VCaP (cell line): ENCODE results near the gene PNP.

Experiments used
- H3K27ac ChIP-seq: fragments of 450-650 bp; 2 replicates; pipeline ENCODE4 v1.5.1; 2017
- TF ChIP-seq, protein P1 (sequence below): fragments of 450-650 bp; conservative IDR thresholded peaks from 2 replicates; pipeline ENCODE4 v1.5.1; 2017; ENCODE audit warnings: mild to moderate bottlenecking, moderate library complexity

The PNP gene

DNA sequence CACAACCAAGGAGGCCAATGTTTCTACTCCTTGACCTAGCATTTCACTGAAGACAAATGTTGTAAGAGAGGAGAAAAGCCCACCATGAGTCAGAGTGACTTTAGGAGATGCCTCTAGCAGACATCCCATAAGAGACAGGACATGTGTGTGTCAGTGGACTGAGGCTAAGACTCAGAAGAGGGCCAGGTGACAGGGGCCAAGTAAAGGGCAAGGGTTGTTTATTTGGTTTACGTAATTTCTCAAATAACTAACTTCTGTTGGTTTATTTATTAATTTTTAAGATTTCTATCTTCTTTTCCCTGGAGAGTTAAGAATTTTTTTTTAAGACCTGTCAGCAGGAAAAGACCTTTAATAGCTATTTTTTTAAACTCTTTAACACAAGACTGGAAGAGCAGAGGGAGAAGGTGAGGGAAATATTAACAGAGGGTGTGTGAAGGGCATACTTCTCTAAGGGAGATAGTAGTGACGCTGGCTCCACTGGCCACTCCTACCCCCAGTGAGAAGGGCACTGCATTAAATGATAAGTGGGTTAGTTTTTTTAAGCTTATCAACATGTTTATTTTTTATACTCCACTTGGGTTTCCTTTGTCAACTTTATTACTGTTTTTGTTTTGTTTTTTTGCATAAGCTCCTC is 3.4 kb downstream of the PNP start:
- TF ChIP-seq, protein P1, sequence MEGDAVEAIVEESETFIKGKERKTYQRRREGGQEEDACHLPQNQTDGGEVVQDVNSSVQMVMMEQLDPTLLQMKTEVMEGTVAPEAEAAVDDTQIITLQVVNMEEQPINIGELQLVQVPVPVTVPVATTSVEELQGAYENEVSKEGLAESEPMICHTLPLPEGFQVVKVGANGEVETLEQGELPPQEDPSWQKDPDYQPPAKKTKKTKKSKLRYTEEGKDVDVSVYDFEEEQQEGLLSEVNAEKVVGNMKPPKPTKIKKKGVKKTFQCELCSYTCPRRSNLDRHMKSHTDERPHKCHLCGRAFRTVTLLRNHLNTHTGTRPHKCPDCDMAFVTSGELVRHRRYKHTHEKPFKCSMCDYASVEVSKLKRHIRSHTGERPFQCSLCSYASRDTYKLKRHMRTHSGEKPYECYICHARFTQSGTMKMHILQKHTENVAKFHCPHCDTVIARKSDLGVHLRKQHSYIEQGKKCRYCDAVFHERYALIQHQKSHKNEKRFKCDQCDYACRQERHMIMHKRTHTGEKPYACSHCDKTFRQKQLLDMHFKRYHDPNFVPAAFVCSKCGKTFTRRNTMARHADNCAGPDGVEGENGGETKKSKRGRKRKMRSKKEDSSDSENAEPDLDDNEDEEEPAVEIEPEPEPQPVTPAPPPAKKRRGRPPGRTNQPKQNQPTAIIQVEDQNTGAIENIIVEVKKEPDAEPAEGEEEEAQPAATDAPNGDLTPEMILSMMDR, result no peak
- no peak overlapping the region for H3K27ac ChIP-seq

GRCh38 chr14:20476776-20477175 is 7.6 kb downstream of the PNP start:
- TF ChIP-seq, protein P1, result no peak
- H3K27ac ChIP-seq, result peak overlapping the region; percentile 63

- peak overlapping the region; percentile 63 for H3K27ac ChIP-seq
- TF ChIP-seq, protein P1, result no peak
Observed at GRCh38 chr14:20477211-20477876, 8.1 kb downstream of the PNP start.

GRCh38 chr14:20478894-20479293 is 9.7 kb downstream of the PNP start:
- H3K27ac ChIP-seq, result no peak overlapping the region
- TF ChIP-seq, protein P1, result no peak

GRCh38 chr14:20482382-20482781 is 13.2 kb downstream of the PNP start:
- no peak overlapping the region for H3K27ac ChIP-seq
- TF ChIP-seq, protein P1, result no peak

DNA sequence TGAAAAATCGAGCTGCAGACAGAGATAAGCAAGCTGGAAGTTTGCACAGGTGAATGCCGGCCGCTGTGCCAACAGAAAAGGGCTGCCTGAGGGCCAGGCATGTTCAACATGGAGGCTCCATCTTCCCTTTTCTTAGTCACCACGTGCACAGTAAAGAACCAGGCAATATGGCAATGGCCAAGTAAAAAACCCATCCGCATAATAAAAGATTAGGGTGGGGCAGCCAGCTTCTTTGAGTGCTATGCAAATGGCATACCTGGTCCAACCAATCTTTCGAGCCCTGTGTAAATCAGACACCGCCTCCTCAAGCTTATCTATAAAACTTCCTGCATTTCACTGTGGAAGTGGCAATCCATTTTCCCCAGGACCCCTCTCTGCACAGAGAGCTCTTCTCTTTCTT is 16.7 kb downstream of the PNP start:
- no peak overlapping the region for H3K27ac ChIP-seq
- TF ChIP-seq, protein P1, result no peak

GRCh38 chr14:20486684-20487395 is 17.6 kb downstream of the PNP start:
- no peak overlapping the region for H3K27ac ChIP-seq

More at GRCh38 chr14:20486684-20487395, 17.6 kb downstream of the PNP start:
- TF ChIP-seq, protein P1, result no peak
